Keratinocyte (primary cell): ENCODE data around the gene GNPDA2.

Experiments used
- CTCF ChIP-seq, 3 experiments: IDR thresholded peaks in 1 of 3; conservative IDR thresholded peaks in 1 of 3; optimal IDR thresholded peaks in 1 of 3; 2 replicates in 2 of 3; 3 replicates in 1 of 3; pipeline versions ENCODE3 to v1.5.1; 2011; ENCODE audit warnings: low read length in 3 of 3, mild to moderate bottlenecking in 3 of 3, moderate library complexity in 2 of 3, control low read depth in 1 of 3, inconsistent platforms in 1 of 3; ENCODE audit not compliant: insufficient read depth in 2 of 3; ENCODE audit errors: extremely low read depth in 1 of 3
- EZH2 ChIP-seq: IDR thresholded peaks from one replicate; pipeline ENCODE4 v1.6.1; 2012; ENCODE audit warnings: inconsistent platforms, mild to moderate bottlenecking, low read length, moderate library complexity

GRCh38 chr4:44652002-44652401, 74.4 kb downstream of the GNPDA2 start:
- no peak for TF ChIP-seq CTCF (optimal IDR thresholded peaks at IDR 0.05 in 1 of 3, IDR thresholded peaks at IDR 0.05 in 1 of 3, conservative IDR thresholded peaks at IDR 0.05 in 1 of 3; ENCODE audit: extremely low read depth in 1 of 3, insufficient read depth in 2 of 3, low read length in 3 of 3)
- no peak for TF ChIP-seq EZH2
